Adipocyte (in vitro differentiated cells): ENCODE data around the gene CDYL.
A peak's percentile ranks its signal among the peaks of the same experiment; 100 is the strongest.
"Not testable (repeated sequence)": the region's sequence is repeated elsewhere in the genome, so short reads cannot be mapped to it uniquely, and the experiment has no call there.

ENCODE experiments used
- DNase-seq: peaks from one replicate; pipeline ENCODE4 v3.0.0-alpha.2; 2015; ENCODE audit warnings: low read depth
- H3K27me3 ChIP-seq: replicated peaks from 2 replicates; pipeline ENCODE4 v1.7.0; 2013; ENCODE audit warnings: mild to moderate bottlenecking, low read length, moderate library complexity; ENCODE audit not compliant: control insufficient read depth, insufficient read depth
- H3K36me3 ChIP-seq: 2 replicates; pipeline ENCODE4 v1.7.0; 2013; ENCODE audit warnings: low read length, mild to moderate bottlenecking, moderate library complexity; ENCODE audit not compliant: control insufficient read depth, insufficient read depth, severe bottlenecking
- H3K4me1 ChIP-seq: 2 replicates; pipeline ENCODE4 v1.7.0; 2013; ENCODE audit warnings: mild to moderate bottlenecking, low read length, moderate library complexity; ENCODE audit not compliant: control insufficient read depth, insufficient read depth
- H3K4me3 ChIP-seq: 2 replicates; pipeline ENCODE4 v1.7.0; 2013; ENCODE audit warnings: mild to moderate bottlenecking, low read length, moderate library complexity
- H3K9ac ChIP-seq: 2 replicates; pipeline ENCODE4 v1.7.0; 2013; ENCODE audit warnings: mild to moderate bottlenecking, low read length, moderate library complexity
- H3K9me3 ChIP-seq: 2 replicates; pipeline ENCODE4 v1.7.0; 2013; ENCODE audit warnings: mild to moderate bottlenecking, low read length, moderate library complexity; ENCODE audit not compliant: control insufficient read depth

CDYL gene

GRCh38 chr6:4864519-4864918 is 88.3 kb downstream of the CDYL start:
- H3K9me3 ChIP-seq: peaks cover 12% of the 10 kb centered on the region
- no peaks in the 10 kb centered on the region for H3K36me3 ChIP-seq
- no peaks in the 10 kb centered on the region for H3K27me3 ChIP-seq
- H3K4me3 ChIP-seq: no peak overlapping the region
- peaks cover under 1% of the 10 kb centered on the region for H3K4me1 ChIP-seq
- no peak for DNase-seq
- no peak overlapping the region for H3K9ac ChIP-seq

GRCh38 chr6:4865006-4865405 is 88.8 kb downstream of the CDYL start:
- H3K9ac ChIP-seq, H3K27me3 ChIP-seq, H3K36me3 ChIP-seq, H3K4me1 ChIP-seq, DNase-seq, H3K4me3 ChIP-seq: not testable (repeated sequence)
- H3K9me3 ChIP-seq: peaks cover 12% of the 10 kb centered on the region

- DNase-seq: peak; percentile 9
- Histone ChIP-seq H3K4me3 (no peak overlapping the region), H3K36me3 (no peaks in the 10 kb centered on the region)
Measured at GRCh38 chr6:4870821-4871494, 94.8 kb downstream of the CDYL start.

GRCh38 chr6:4871825-4872224 is 95.6 kb downstream of the CDYL start:
- no peak overlapping the region for H3K4me3 ChIP-seq
- H3K27me3 ChIP-seq: no peaks in the 10 kb centered on the region
- DNase-seq: no peak
- no peak overlapping the region for H3K9ac ChIP-seq
- H3K4me1 ChIP-seq: no peaks in the 10 kb centered on the region
- H3K36me3 ChIP-seq: no peaks in the 10 kb centered on the region
- H3K9me3 ChIP-seq: peaks cover 12% of the 10 kb centered on the region

More at GRCh38 chr6:4870821-4871494, 94.8 kb downstream of the CDYL start:
- Histone ChIP-seq H3K4me1 (no peaks in the 10 kb centered on the region), H3K27me3 (no peaks in the 10 kb centered on the region), H3K9me3 (peaks cover 12% of the 10 kb centered on the region), H3K9ac (no peak overlapping the region)

GRCh38 chr6:4872841-4873240 is 96.6 kb downstream of the CDYL start:
- peaks cover 3% of the 10 kb centered on the region for H3K9me3 ChIP-seq

GRCh38 chr6:4873928-4874327 is 97.7 kb downstream of the CDYL start:
- no peaks in the 10 kb centered on the region for H3K9me3 ChIP-seq
- no peaks in the 10 kb centered on the region for H3K27me3 ChIP-seq
- H3K4me3 ChIP-seq: no peak overlapping the region
- no peak for DNase-seq
- H3K4me1 ChIP-seq: no peaks in the 10 kb centered on the region
- no peak overlapping the region for H3K9ac ChIP-seq
- H3K36me3 ChIP-seq: no peaks in the 10 kb centered on the region

More at GRCh38 chr6:4872841-4873240, 96.6 kb downstream of the CDYL start:
- Histone ChIP-seq H3K4me3 (no peak overlapping the region), H3K36me3 (no peaks in the 10 kb centered on the region), H3K4me1 (no peaks in the 10 kb centered on the region), H3K27me3 (no peaks in the 10 kb centered on the region), H3K9ac (no peak overlapping the region)
- DNase-seq: no peak

- no peaks in the 10 kb centered on the region for H3K27me3 ChIP-seq
- no peaks in the 10 kb centered on the region for H3K4me1 ChIP-seq
- no peak for DNase-seq
- H3K36me3 ChIP-seq: no peaks in the 10 kb centered on the region
- H3K9me3 ChIP-seq: no peaks in the 10 kb centered on the region
- no peak overlapping the region for H3K4me3 ChIP-seq
- no peak overlapping the region for H3K9ac ChIP-seq
Measured at GRCh38 chr6:4879741-4880275, 103.6 kb downstream of the CDYL start.

GRCh38 chr6:4880363-4880762 is 104.2 kb downstream of the CDYL start:
- Histone ChIP-seq H3K27me3 (no peaks in the 10 kb centered on the region), H3K9me3 (no peaks in the 10 kb centered on the region), H3K9ac (no peak overlapping the region), H3K4me1 (no peaks in the 10 kb centered on the region), H3K4me3 (no peak overlapping the region), H3K36me3 (no peaks in the 10 kb centered on the region)
- no peak for DNase-seq

- Histone ChIP-seq H3K9me3 (no peaks in the 10 kb centered on the region), H3K4me1 (no peaks in the 10 kb centered on the region), H3K36me3 (no peaks in the 10 kb centered on the region), H3K4me3 (no peak overlapping the region), H3K27me3 (no peaks in the 10 kb centered on the region), H3K9ac (no peak overlapping the region)
- DNase-seq: no peak
Measured at GRCh38 chr6:4883298-4883697, 107.1 kb downstream of the CDYL start.

GRCh38 chr6:4884646-4885340 is 108.6 kb downstream of the CDYL start:
- Histone ChIP-seq H3K27me3 (no peaks in the 10 kb centered on the region), H3K4me3 (no peak overlapping the region), H3K9me3 (no peaks in the 10 kb centered on the region), H3K4me1 (no peaks in the 10 kb centered on the region), H3K36me3 (no peaks in the 10 kb centered on the region), H3K9ac (no peak overlapping the region)
- no peak for DNase-seq

GRCh38 chr6:4885341-4885933 is 109.2 kb downstream of the CDYL start:
- H3K4me3 ChIP-seq: no peak overlapping the region
- H3K9me3 ChIP-seq: no peaks in the 10 kb centered on the region
- no peak overlapping the region for H3K9ac ChIP-seq
- H3K4me1 ChIP-seq: no peaks in the 10 kb centered on the region
- no peak for DNase-seq
- H3K27me3 ChIP-seq: no peaks in the 10 kb centered on the region
- no peaks in the 10 kb centered on the region for H3K36me3 ChIP-seq
